ENCODE data around the gene APEH.
A peak's percentile ranks its signal among the peaks of the same experiment; 100 is the strongest.

The APEH gene

GRCh38 chr3:49701388-49702077, 27.4 kb downstream of the APEH start:
- Mint-ChIP-seq H3K36me3 (ENCODE audit: low read depth) (no peaks in the 10 kb centered on the region), H3K4me3 (no peak overlapping the region), H3K4me1 (ENCODE audit: low read depth) (no peaks in the 10 kb centered on the region), H3K27me3 (ENCODE audit: low read depth) (no peaks in the 10 kb centered on the region), H3K9me3 (no peaks in the 10 kb centered on the region), H3K27ac (no peak overlapping the region)

GRCh38 chr3:49702672-49703071, 28.5 kb downstream of the APEH start:
- Mint-ChIP-seq H3K27ac (no peak overlapping the region), H3K36me3 (ENCODE audit: low read depth) (peaks cover 1% of the 10 kb centered on the region), H3K4me3 (no peak overlapping the region), H3K9me3 (no peaks in the 10 kb centered on the region), H3K4me1 (ENCODE audit: low read depth) (no peaks in the 10 kb centered on the region), H3K27me3 (ENCODE audit: low read depth) (no peaks in the 10 kb centered on the region)

- H3K27ac Mint-ChIP-seq, result peak overlapping the region; percentile 50
Measured at GRCh38 chr3:49703443-49703927, 29.3 kb downstream of the APEH start.

DNA sequence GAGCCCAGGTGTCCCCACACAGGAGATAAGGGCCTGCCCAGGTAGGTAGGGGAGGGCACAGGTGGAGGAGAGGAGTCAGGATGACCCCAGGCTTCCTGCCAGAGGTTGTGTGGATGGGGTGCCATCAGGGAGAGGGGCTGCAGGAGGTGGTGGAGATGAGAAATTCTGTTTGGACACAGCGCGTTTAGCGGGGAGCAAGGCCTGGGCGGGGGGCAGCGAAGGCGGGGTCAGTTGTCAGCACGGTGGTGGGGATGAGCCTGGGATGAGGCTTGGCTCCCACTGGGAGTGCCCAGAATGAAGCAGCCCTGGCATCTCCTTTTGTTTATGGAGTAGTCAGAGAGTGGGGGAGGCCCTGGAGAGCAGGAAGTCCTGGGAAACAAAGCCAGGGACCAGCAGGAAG, 29.8 kb downstream of the APEH start:
- H3K36me3 Mint-ChIP-seq (ENCODE audit: low read depth), result peaks cover 3% of the 10 kb centered on the region
- H3K4me3 Mint-ChIP-seq, result no peak overlapping the region
- no peak overlapping the region for H3K27ac Mint-ChIP-seq
- H3K27me3 Mint-ChIP-seq (ENCODE audit: low read depth), result no peaks in the 10 kb centered on the region
- H3K9me3 Mint-ChIP-seq, result no peaks in the 10 kb centered on the region
- no peaks in the 10 kb centered on the region for H3K4me1 Mint-ChIP-seq (ENCODE audit: low read depth)

More at GRCh38 chr3:49703443-49703927, 29.3 kb downstream of the APEH start:
- Mint-ChIP-seq H3K9me3 (no peaks in the 10 kb centered on the region), H3K27me3 (ENCODE audit: low read depth) (no peaks in the 10 kb centered on the region), H3K4me1 (ENCODE audit: low read depth) (no peaks in the 10 kb centered on the region), H3K36me3 (ENCODE audit: low read depth) (peaks cover 3% of the 10 kb centered on the region), H3K4me3 (no peak overlapping the region)

- peaks cover 3% of the 10 kb centered on the region for H3K36me3 Mint-ChIP-seq (ENCODE audit: low read depth)
- H3K27me3 Mint-ChIP-seq (ENCODE audit: low read depth), result no peaks in the 10 kb centered on the region
- H3K4me1 Mint-ChIP-seq (ENCODE audit: low read depth), result no peaks in the 10 kb centered on the region
- H3K9me3 Mint-ChIP-seq, result no peaks in the 10 kb centered on the region
- no peak overlapping the region for H3K4me3 Mint-ChIP-seq
- no peak overlapping the region for H3K27ac Mint-ChIP-seq
Measured at GRCh38 chr3:49704629-49705028, 30.5 kb downstream of the APEH start.

- Mint-ChIP-seq H3K4me3 (no peak overlapping the region), H3K27me3 (ENCODE audit: low read depth) (no peaks in the 10 kb centered on the region), H3K9me3 (no peaks in the 10 kb centered on the region), H3K36me3 (ENCODE audit: low read depth) (peaks cover 3% of the 10 kb centered on the region), H3K4me1 (ENCODE audit: low read depth) (no peaks in the 10 kb centered on the region), H3K27ac (no peak overlapping the region)
Measured at GRCh38 chr3:49705390-49705960, 31.3 kb downstream of the APEH start.

GRCh38 chr3:49706456-49707112, 32.4 kb downstream of the APEH start:
- Mint-ChIP-seq H3K27me3 (ENCODE audit: low read depth) (no peaks in the 10 kb centered on the region), H3K4me3 (no peak overlapping the region), H3K27ac (no peak overlapping the region), H3K4me1 (ENCODE audit: low read depth) (no peaks in the 10 kb centered on the region), H3K9me3 (no peaks in the 10 kb centered on the region), H3K36me3 (ENCODE audit: low read depth) (peaks cover 3% of the 10 kb centered on the region)

- no peaks in the 10 kb centered on the region for H3K9me3 Mint-ChIP-seq
- peaks cover 2% of the 10 kb centered on the region for H3K4me1 Mint-ChIP-seq (ENCODE audit: low read depth)
- H3K27ac Mint-ChIP-seq, result no peak overlapping the region
- no peak overlapping the region for H3K4me3 Mint-ChIP-seq
- no peaks in the 10 kb centered on the region for H3K27me3 Mint-ChIP-seq (ENCODE audit: low read depth)
- H3K36me3 Mint-ChIP-seq (ENCODE audit: low read depth), result peaks cover 3% of the 10 kb centered on the region
Measured at GRCh38 chr3:49707113-49707480, 32.9 kb downstream of the APEH start.

- H3K4me1 Mint-ChIP-seq (ENCODE audit: low read depth), result peaks cover 5% of the 10 kb centered on the region
- H3K9me3 Mint-ChIP-seq, result no peaks in the 10 kb centered on the region
- no peaks in the 10 kb centered on the region for H3K27me3 Mint-ChIP-seq (ENCODE audit: low read depth)
- peaks cover 3% of the 10 kb centered on the region for H3K36me3 Mint-ChIP-seq (ENCODE audit: low read depth)
- H3K4me3 Mint-ChIP-seq, result no peak overlapping the region
- H3K27ac Mint-ChIP-seq, result no peak overlapping the region
Measured at GRCh38 chr3:49709852-49710251, 35.7 kb downstream of the APEH start.

DNA sequence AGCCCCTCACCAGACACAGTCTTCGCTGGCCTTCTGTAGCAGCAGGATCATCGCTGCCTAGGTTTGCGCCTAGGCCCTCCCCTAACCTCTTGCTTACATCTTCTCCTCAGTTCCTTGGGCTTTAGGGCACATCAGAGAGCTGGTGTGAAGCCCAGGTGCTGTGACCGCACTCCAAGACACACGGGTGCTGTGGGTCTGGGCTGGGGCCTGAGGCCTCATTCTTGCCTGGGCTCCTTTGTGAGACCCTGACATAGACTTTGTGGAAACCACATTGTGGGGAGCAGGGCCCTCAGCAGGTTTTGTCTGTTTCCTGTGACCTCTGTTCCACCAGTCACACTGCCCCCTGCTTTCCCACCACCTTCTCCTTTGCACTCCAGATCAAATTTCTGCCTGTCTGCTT, 37.3 kb downstream of the APEH start:
- no peak overlapping the region for H3K27ac Mint-ChIP-seq
- H3K4me3 Mint-ChIP-seq, result no peak overlapping the region
- peaks cover 5% of the 10 kb centered on the region for H3K4me1 Mint-ChIP-seq (ENCODE audit: low read depth)
- peaks cover 3% of the 10 kb centered on the region for H3K36me3 Mint-ChIP-seq (ENCODE audit: low read depth)
- H3K27me3 Mint-ChIP-seq (ENCODE audit: low read depth), result no peaks in the 10 kb centered on the region
- H3K9me3 Mint-ChIP-seq, result no peaks in the 10 kb centered on the region

DNA sequence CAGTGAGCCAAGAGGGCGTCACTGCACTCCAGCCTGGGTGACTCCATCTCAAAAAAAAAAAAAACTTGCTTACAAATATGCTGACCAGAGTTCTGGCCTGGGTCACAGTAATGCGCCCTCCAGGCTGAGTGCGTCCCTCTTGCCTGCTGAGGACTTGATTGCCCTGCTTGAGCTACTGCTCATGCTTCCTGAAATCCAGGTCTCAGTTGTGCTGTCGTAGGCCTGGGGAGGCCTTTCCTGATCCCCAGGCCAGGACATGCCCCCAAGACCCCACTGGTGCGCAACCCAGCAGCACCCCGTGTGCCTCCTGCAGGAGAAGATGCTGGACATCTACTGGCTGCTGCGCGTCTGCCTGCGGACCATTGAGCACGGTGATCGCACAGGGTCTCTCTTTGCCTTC, 38.0 kb downstream of the APEH start:
- Mint-ChIP-seq H3K4me1 (ENCODE audit: low read depth) (peaks cover 5% of the 10 kb centered on the region), H3K27ac (no peak overlapping the region), H3K36me3 (ENCODE audit: low read depth) (peaks cover 3% of the 10 kb centered on the region), H3K4me3 (no peak overlapping the region), H3K27me3 (ENCODE audit: low read depth) (no peaks in the 10 kb centered on the region), H3K9me3 (no peaks in the 10 kb centered on the region)

DNA sequence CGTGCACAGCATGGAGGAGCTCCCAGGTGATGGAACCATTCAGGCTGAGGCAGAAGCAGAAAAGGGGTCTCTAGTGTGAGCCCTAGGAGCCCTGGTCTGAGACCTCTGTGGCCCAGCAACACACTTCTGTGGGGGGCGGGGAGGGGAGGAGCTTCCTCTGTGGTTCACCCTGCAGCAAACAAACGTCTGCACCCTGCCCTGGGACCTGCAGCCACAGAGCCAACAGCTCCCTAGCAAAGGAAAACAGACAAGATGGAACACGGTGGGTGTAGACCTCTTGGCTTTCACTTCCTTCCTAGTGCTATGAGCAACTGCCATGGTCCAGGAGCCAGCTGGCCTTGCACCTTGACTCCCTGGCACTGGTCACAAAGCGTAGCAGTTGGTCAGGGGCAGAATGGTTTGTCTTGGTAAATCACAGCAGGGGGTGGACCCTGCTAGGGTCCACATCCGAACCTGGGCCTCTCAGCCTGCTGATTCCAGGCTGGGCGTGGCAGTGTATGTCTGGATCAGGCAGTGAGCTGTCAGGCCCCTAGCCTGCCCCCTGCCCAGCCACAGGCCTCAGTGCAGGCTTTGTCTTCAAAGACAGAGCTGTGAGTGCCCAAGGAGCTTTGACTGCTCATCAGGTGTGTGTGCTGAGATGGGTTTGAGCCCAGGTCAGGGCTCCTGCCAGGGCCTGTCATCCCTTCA, 38.6 kb downstream of the APEH start:
- Mint-ChIP-seq H3K9me3 (no peaks in the 10 kb centered on the region), H3K36me3 (ENCODE audit: low read depth) (peaks cover under 1% of the 10 kb centered on the region), H3K4me1 (ENCODE audit: low read depth) (peaks cover 5% of the 10 kb centered on the region), H3K4me3 (no peak overlapping the region), H3K27me3 (ENCODE audit: low read depth) (no peaks in the 10 kb centered on the region), H3K27ac (no peak overlapping the region)

DNA sequence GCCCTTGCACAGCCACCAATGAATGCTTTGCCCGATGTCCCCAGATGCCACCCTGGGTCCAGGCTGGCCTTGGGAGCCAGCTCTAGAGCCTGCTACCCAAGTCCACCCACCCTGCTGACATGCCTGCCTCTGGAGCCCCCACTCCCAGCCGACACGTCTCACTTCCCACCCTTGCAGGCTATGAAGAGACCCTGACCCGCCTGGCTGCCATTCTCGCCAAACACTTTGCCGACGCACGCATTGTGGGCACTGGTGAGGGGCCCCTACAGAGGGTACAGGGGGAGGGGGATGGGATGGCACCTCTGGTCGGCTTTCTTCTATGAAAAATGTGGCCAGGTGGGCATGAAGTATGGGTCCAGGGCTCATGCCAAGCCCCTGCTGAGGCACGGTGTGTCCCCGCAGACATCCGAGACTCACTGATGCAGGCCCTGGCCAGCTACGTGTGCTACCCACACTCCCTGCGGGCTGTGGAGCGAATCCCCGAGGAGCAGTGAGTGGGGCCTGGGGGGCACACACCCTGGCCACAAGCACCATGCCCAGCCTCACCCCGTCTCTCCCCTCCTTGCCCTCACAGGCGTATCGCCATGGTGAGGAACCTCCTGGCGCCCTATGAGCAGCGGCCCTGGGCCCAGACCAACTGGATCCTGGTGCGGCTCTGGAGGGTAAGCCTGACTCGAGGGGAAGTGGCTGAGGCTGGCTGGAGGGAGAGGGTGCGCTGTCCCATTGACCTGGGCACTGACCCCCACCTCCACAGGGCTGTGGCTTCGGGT, 39.4 kb downstream of the APEH start:
- H3K27ac Mint-ChIP-seq, result no peak overlapping the region
- H3K4me1 Mint-ChIP-seq (ENCODE audit: low read depth), result peaks cover 6% of the 10 kb centered on the region
- no peak overlapping the region for H3K4me3 Mint-ChIP-seq
- no peaks in the 10 kb centered on the region for H3K27me3 Mint-ChIP-seq (ENCODE audit: low read depth)
- H3K36me3 Mint-ChIP-seq (ENCODE audit: low read depth), result no peaks in the 10 kb centered on the region
- H3K9me3 Mint-ChIP-seq, result no peaks in the 10 kb centered on the region
